IPS-NIHi7 (cell line): ENCODE data around the gene ASTN1.
"Not testable (repeated sequence)": the region's sequence is repeated elsewhere in the genome, so short reads cannot be mapped to it uniquely, and the experiment has no call there.

ENCODE experiments used
- DNase-seq: peaks from one replicate; pipeline ENCODE4 v3.0.0; 2012; ENCODE audit warnings: mixed read lengths; ENCODE audit errors: extremely low spot score

Gene ASTN1

GRCh38 chr1:177106614-177107365, 57.7 kb downstream of the ASTN1 start:
- DNase-seq, result no peak

DNA sequence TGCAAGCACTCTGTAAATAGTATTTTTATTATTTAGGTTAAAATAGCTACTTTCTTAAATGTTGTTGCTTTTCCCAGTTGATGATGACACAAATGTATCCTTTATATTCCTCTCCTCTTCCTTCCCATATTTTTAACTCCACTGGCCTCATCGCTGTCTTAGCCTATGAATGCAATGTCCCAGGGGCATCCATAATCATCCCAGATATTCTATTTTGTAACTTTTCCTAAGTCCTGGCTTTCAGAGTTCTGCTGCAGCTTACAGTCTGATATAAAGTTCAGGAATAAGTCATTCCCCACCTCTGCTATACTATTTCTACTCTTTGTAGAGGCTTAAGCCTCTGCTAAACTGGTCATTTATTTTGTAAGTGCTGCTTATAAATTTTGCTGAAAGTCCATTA, 58.3 kb downstream of the ASTN1 start:
- DNase-seq, result no peak

DNA sequence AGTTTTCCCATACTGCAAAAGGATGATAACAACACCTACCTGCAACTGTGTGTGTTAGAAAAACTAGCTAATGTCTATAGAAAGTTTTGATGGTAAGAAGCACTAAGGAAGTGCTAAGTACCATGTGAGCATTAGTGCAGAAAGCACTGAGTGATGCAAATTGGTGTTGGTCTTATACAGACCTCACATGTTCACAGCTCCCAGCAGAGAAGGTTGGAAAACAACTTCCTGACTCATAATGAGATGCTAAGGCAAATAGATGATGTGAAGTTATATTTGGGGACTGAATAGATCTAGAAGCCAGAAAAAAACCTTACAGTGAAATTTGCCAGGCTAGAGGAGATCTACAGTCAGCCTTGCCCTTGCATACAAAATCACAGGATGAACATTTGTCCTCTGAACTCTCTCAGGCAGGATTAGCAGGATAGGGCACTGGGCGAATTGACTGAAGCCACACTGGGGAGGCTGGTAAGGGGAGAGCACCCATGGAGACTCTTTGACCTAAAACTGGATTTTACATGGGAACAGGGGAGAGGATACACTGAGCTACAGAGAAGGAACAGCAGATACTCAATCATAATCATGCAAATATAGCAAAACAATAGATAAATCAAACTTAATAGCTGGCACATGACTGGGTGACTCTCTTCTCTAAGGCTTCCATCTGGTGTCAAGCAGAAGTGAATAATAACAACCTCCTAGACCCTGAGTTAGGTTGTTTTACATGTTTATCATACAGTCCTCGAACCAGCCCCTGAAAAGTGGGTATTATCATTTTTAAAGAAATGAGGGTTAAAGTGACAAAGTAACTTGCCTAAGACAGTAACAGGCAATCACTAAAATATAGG, 61.3 kb downstream of the ASTN1 start:
- DNase-seq, result no peak

DNA sequence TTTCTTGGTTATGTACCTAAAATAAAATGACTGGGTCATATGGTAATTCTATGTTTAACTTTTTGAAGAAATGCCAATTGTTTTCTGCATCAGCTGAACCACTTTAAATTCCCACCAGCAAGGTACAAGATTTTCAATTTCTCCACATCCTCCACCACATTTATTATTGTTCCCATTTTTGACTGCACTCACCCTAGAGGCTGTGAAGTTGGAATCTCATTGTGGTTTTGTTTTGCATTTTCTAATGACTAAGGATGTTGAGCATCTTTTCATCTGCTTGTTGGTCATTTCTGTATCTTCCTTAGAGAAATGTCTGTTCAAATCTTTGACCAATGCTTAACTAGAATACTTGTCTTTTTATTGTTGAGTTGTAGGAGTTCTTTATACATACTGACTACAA, 72.5 kb downstream of the ASTN1 start:
- no peak for DNase-seq

DNA sequence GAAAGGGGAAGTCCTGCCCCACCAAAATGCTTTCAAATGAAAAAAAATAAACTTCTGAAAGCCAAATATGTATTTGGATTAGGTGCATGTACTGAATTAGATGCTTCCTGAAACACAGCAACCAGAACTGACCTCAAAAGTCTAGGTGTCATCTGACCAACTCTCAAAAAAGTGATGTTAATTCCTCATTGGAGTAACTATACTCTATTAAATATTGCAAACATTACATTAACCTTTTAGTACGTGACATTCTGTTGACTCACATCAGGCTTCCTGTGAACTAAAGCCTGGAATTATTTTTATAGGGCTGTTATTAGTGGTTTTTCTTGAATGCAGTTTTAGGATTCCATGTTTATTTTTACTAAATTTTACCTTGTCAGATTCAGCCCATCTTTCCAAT, 73.5 kb downstream of the ASTN1 start:
- DNase-seq, result no peak

GRCh38 chr1:177088966-177089365, 75.5 kb downstream of the ASTN1 start:
- DNase-seq, result no peak

GRCh38 chr1:177082855-177083693, 81.4 kb downstream of the ASTN1 start:
- no peak for DNase-seq

DNA sequence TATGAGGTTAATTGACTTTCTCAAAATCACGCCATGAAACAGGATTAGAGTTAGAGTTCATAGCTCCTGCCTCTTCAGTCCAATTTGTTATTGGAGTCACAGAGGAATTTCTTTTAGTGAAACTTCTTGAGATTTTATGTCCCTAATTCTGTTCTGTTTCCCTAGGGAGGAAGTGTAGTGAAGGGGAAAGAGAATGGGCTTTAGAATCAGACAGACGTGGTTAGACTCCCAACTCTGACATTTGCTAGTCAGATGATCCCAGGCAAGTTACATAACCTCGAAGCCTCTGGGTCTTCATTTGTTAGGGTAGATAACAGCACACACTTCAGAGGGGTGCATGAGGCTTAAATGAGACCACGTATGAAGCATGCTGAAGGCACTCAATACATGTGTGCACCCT, 83.9 kb downstream of the ASTN1 start:
- DNase-seq, result no peak

GRCh38 chr1:177077734-177078499, 86.6 kb downstream of the ASTN1 start:
- no peak for DNase-seq

DNA sequence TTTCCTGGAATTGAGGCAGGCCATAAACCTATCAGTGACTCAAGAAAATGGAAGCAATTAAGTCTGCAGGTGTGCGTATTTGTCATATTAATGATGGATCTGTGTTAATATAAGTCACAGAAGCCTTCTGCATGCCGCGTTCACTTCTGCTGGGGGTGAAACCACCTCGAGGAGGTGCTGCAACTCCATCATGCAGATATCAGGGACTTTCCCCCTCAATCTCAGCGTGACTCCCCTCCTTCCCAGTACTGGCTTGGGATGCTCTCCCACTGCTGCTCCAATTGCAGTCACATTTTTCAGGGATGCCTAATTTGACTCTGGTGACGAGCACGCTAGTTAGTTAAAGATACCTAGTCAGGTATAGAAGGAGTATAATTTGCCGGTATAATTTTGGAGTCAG, 87.5 kb downstream of the ASTN1 start:
- DNase-seq, result no peak

GRCh38 chr1:177074811-177075210, 89.7 kb downstream of the ASTN1 start:
- DNase-seq, result not testable (repeated sequence)

DNA sequence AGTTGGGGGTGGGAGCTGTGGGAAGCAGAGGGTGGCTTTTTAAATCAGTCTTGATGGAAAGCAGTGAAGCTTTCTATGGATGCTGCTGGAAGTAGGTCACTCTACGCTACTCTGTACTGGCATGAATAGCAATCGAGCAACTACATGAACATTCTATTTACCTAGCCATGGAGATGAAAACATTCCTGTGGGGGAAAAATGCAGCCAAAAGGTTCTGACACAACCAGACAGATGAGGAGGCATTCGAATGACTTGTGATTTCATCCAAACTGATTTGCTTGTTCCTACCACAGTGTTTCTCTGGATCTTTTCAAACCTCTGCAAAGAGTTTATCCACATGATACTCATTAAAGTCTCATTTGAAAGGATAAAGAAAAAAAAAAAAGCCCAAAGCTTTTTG, 95.0 kb downstream of the ASTN1 start:
- no peak for DNase-seq

GRCh38 chr1:177067752-177068410, 96.6 kb downstream of the ASTN1 start:
- DNase-seq, result no peak

DNA sequence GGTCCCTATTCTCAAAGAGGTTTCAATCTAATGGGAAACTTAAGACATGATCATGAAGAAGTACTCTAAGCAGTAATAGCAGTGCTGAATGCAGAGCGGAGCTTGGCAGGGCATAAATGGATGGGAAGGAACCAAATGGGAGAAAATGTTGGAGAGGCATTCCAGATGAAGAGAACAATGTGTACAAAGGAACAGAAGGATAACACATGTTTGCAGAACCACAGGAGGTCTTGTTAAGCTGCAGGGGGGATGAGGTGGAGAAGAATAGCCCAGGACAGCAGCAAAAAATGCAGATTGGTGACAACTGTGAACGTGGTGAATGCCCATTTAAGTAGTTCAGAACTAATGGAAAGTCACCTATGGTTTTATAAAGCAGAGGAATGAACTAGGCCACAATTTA, 99.1 kb downstream of the ASTN1 start:
- no peak for DNase-seq

GRCh38 chr1:177063648-177064047, 100.9 kb downstream of the ASTN1 start:
- no peak for DNase-seq

GRCh38 chr1:177054542-177054941, 110.0 kb downstream of the ASTN1 start:
- DNase-seq, result no peak

DNA sequence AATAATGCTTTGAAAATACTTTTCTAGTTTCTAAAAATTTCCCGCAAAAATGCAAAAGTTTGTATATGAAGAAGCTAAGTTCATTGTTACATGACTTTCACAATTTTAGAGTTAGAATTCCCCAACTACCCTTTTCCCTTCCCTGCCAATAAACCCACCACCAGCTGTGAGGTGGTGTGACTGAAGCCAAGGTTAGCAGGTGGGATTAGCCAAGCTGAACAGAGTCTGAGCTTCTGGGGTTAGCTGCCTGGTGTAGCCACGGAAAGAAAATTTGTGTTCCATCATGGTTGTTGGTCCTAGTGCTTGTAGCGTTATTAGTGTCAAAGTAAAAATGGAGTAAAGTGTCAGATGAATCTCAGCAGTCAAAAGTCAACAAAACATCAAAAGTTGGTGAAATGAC, 110.9 kb downstream of the ASTN1 start:
- DNase-seq, result no peak

DNA sequence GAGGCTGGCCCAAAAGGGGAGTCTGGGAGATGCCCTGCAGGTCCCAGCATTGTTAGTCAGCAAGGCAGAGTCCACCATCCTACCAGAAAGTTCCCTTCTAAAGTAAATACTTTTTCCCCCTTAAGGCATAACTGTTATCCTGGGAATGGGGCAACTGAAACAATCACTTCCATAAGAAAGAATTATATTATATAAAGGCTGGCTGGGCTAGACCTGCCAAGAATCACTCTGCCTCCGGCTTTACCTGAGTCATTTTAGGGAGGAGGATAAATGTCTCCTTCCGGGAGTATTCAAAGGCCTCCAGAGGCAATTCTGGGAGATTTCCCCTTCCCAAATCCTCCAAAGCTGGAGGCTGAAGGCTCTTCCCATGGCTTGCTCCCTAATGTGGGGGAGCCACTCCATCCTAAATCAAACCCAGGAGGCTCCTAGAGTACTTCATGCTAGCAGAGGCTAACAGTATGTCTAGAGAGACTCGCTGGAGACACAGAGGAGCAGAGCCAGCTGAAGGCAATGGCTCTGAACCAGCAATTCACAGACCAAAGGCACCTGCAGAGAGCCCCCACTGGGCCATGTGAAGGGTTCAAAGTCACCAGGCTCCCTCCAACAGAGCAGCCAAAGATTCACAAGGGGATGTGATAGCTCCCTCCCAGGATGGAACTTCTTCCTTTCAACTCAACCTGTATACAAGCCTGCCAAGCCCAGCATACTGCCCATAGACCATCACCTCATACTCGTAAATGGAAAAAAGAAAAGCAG, 116.0 kb downstream of the ASTN1 start:
- DNase-seq, result peak; percentile 37

- no peak for DNase-seq
These were observed 119.4 kb downstream of the ASTN1 start for GRCh38 chr1:177045151-177045550.

- DNase-seq, result peak; percentile 62
These were observed 120.1 kb downstream of the ASTN1 start for GRCh38 chr1:177044390-177044789.
